Esophagus (tissue), 2 donors: ENCODE results near the gene KANK3. TPM values are rescaled to one million over a fixed set of nuclear protein-coding genes. Genes with fewer than 3 reads are reported as not detected.

Experiments used
- H3K27ac ChIP-seq, 2 donors: one replicate each; pipeline ENCODE4 v1.5.1; 2013; ENCODE audit warnings: low read depth in 2 of 2, mild to moderate bottlenecking in 2 of 2, inconsistent platforms in 1 of 2, low read length in 1 of 2, moderate library complexity in 1 of 2
- H3K27me3 ChIP-seq, 2 donors: one replicate each; pipeline ENCODE4 v1.6.1; 2013; ENCODE audit warnings: low read length in 2 of 2, control low read depth in 1 of 2, mild to moderate bottlenecking in 1 of 2; ENCODE audit not compliant: insufficient read depth in 2 of 2, control insufficient read depth in 1 of 2
- H3K36me3 ChIP-seq, 2 donors: one replicate each; pipeline ENCODE4 v1.6.1; 2013; ENCODE audit warnings: low read length in 1 of 2; ENCODE audit not compliant: control insufficient read depth in 2 of 2, insufficient read depth in 2 of 2
- H3K4me1 ChIP-seq, 2 donors: one replicate each; pipeline ENCODE4 v1.6.1; 2013; ENCODE audit warnings: low read length in 1 of 2; ENCODE audit not compliant: control insufficient read depth in 2 of 2, insufficient read depth in 2 of 2
- H3K4me3 ChIP-seq, 2 donors: one replicate each; pipeline ENCODE4 v1.5.1; 2013; ENCODE audit warnings: low read length in 2 of 2, mild to moderate bottlenecking in 2 of 2, low read depth in 1 of 2, moderate library complexity in 1 of 2
- H3K9me3 ChIP-seq, 2 donors: one replicate each; pipeline ENCODE4 v1.6.1; 2013; ENCODE audit warnings: mild to moderate bottlenecking in 2 of 2, low read depth in 1 of 2, low read length in 1 of 2, moderate library complexity in 1 of 2; ENCODE audit not compliant: control insufficient read depth in 2 of 2, insufficient read depth in 1 of 2
- WGBS, 2 donors: extraction: QIAGEN DNeasy Blood & Tissue Kit; methylation state at CpG; one replicate each; pipeline ENCODE4 v1.1.7; 2013; 5-methylcytosine and 5-hydroxymethylcytosine counted together
- polyA plus RNA-seq, 2 donors: library from polyadenylated mRNA; stranded (reverse); fragments of 200-250 nt; gene quantifications; one replicate each; pipeline ENCODE4 v1.2.3, GENCODE V29; 2013
- donor health status: healthy with polysubstance abuse.
- donor health status: Bipolar disorder and iron deficiency.

Gene KANK3
- polyA plus RNA-seq, 2 donors, result 4.2 to 5.2 TPM

- Histone ChIP-seq H3K27me3 (peaks cover 0 to 8% of the 10 kb centered on the region in 2 donors), H3K4me1 (peaks cover 5 to 14% of the 10 kb centered on the region in 2 donors), H3K27ac (no peak overlapping the region), H3K9me3 (no peaks in the 10 kb centered on the region), H3K36me3 (no peaks in the 10 kb centered on the region), H3K4me3 (no peak overlapping the region)
- 20 to 23% methylated on average over 52 of the region's 52 CpGs for WGBS, 2 donors
These were observed 9.9 kb downstream of the KANK3 start for GRCh38 chr19:8332976-8333766.

GRCh38 chr19:8331263-8331845 is 11.7 kb downstream of the KANK3 start:
- Histone ChIP-seq H3K9me3 (peaks cover 0 to 5% of the 10 kb centered on the region in 2 donors), H3K4me3 (no peak overlapping the region), H3K4me1 (peaks cover 3 to 14% of the 10 kb centered on the region in 2 donors), H3K36me3 (no peaks in the 10 kb centered on the region), H3K27me3 (peaks cover 0 to 8% of the 10 kb centered on the region in 2 donors), H3K27ac (no peak overlapping the region)
- WGBS, 2 donors, result 75 to 80% methylated on average over 8 of the region's 8 CpGs

GRCh38 chr19:8329996-8330395 is 13.1 kb downstream of the KANK3 start:
- H3K4me3 ChIP-seq, result no peak overlapping the region
- peaks cover 0 to 8% of the 10 kb centered on the region in 2 donors for H3K27me3 ChIP-seq
- peaks cover 3 to 10% of the 10 kb centered on the region in 2 donors for H3K4me1 ChIP-seq
- no peak overlapping the region for H3K27ac ChIP-seq
- peaks cover 0 to 5% of the 10 kb centered on the region in 2 donors for H3K9me3 ChIP-seq
- no peaks in the 10 kb centered on the region for H3K36me3 ChIP-seq
- WGBS, 2 donors, result 44 to 71% methylated on average over 3 of the region's 3 CpGs

- Histone ChIP-seq H3K4me3 (no peak overlapping the region), H3K27me3 (no peaks in the 10 kb centered on the region), H3K9me3 (peaks cover 0 to 8% of the 10 kb centered on the region in 2 donors), H3K36me3 (peaks cover 2 to 13% of the 10 kb centered on the region in 2 donors), H3K4me1 (peaks cover 2 to 13% of the 10 kb centered on the region in 2 donors), H3K27ac (no peak overlapping the region)
- WGBS, 2 donors, result 85 to 96% methylated on average over 3 of the region's 3 CpGs
These were observed 17.6 kb downstream of the KANK3 start for GRCh38 chr19:8325454-8325853.

GRCh38 chr19:8324186-8325050 is 18.6 kb downstream of the KANK3 start:
- Histone ChIP-seq H3K27me3 (no peaks in the 10 kb centered on the region), H3K9me3 (peaks cover 0 to 8% of the 10 kb centered on the region in 2 donors), H3K4me1 (peaks cover 2 to 13% of the 10 kb centered on the region in 2 donors), H3K4me3 (no peak overlapping the region), H3K36me3 (peaks cover 2 to 13% of the 10 kb centered on the region in 2 donors), H3K27ac (no peak overlapping the region)
- WGBS, 2 donors, result 63 to 70% methylated on average over 17 of the region's 17 CpGs

- Histone ChIP-seq H3K9me3 (peaks cover 0 to 8% of the 10 kb centered on the region in 2 donors), H3K27ac (no peak overlapping the region), H3K4me3 (no peak overlapping the region), H3K4me1 (peaks cover 2 to 13% of the 10 kb centered on the region in 2 donors), H3K27me3 (no peaks in the 10 kb centered on the region), H3K36me3 (peaks cover 2 to 13% of the 10 kb centered on the region in 2 donors)
- 90 to 93% methylated on average over 1 of the region's 1 CpG for WGBS, 2 donors
These were observed 19.3 kb downstream of the KANK3 start for GRCh38 chr19:8323781-8324185.

GRCh38 chr19:8322638-8322997 is 20.4 kb downstream of the KANK3 start:
- H3K9me3 ChIP-seq, result peaks cover 0 to 8% of the 10 kb centered on the region in 2 donors
- H3K27ac ChIP-seq, result peak overlapping the region in 1 of 2 donors; percentile 33
- H3K27me3 ChIP-seq, result no peaks in the 10 kb centered on the region
- 47 to 55% methylated on average over 7 of the region's 7 CpGs for WGBS, 2 donors
- peak overlapping the region; percentile 91 to 94 for H3K4me3 ChIP-seq
- peaks cover 2 to 13% of the 10 kb centered on the region in 2 donors for H3K36me3 ChIP-seq
- peaks cover 2 to 13% of the 10 kb centered on the region in 2 donors for H3K4me1 ChIP-seq

- H3K27me3 ChIP-seq, result no peaks in the 10 kb centered on the region
- peak overlapping the region; percentile 91 to 94 for H3K4me3 ChIP-seq
- peaks cover 2 to 13% of the 10 kb centered on the region in 2 donors for H3K36me3 ChIP-seq
- WGBS, 2 donors, result 11 to 12% methylated on average over 27 to 30 of the region's 30 CpGs
- H3K9me3 ChIP-seq, result peaks cover 0 to 7% of the 10 kb centered on the region in 2 donors
- peaks cover 2 to 13% of the 10 kb centered on the region in 2 donors for H3K4me1 ChIP-seq
- H3K27ac ChIP-seq, result peak overlapping the region; percentile 87 to 95
These were observed 20.9 kb downstream of the KANK3 start for GRCh38 chr19:8321986-8322637.
